A549 (cell line): ENCODE results near the gene BPIFA3. TPM values are rescaled to one million over a fixed set of nuclear protein-coding genes. Genes with fewer than 3 reads are reported as not detected.

Experiments used
- ATAC-seq, 2 experiments: fragments of 200-7000 bp in 1 of 2; fragments of >200 bp in 1 of 2; cut with Nextera tagmentation in 1 of 2; cut with Tn5 transposase in 1 of 2; 3 replicates each; pipeline versions ENCODE4 v1.8.0 to v1.9.1; 2018 to 2020; ENCODE audit warnings: mild to moderate bottlenecking in 1 of 2, moderate library complexity in 1 of 2
- CTCF ChIA-PET: fragments of 300-600 bp; sonication (Branson Sonifier 250); formaldehyde crosslinking; extraction: SDS; loops from one replicate; lab custom pipeline; 2021; ENCODE audit warnings: antibody characterized with exemption, inconsistent platforms; lab: Yijun Ruan, JAX
- POLR2A ChIA-PET: fragments of 350-600 bp; formaldehyde crosslinking; extraction: SDS; loops from one replicate; lab custom pipeline; 2021; ENCODE audit warnings: antibody characterized with exemption, inconsistent platforms; lab: Yijun Ruan, JAX
- DNase-seq, 2 experiments: peaks; one replicate each; pipeline versions ENCODE4 v3.0.0 to v3.0.0-alpha.2; 2011 to 2016; ENCODE audit warnings: low read depth in 1 of 2, low spot score in 1 of 2
- FAIRE-seq: peaks from 2 replicates; lab custom pipeline; 2011; peaks lifted over from hg19 to GRCh38; lab: Jason Lieb, UNC
- H3K27ac ChIP-seq, 2 experiments: fragments of >200 bp; sonication (Bioruptor Twin); formaldehyde crosslinking; 3 replicates each; pipeline ENCODE4 v1.5.1; 2016 to 2017
- H3K4me1 ChIP-seq: fragments of >200 bp; sonication (Bioruptor Twin); formaldehyde crosslinking; 3 replicates; pipeline ENCODE4 v1.6.1; 2016
- H3K4me2 ChIP-seq: fragments of >200 bp; sonication (Bioruptor Twin); formaldehyde crosslinking; 3 replicates; pipeline ENCODE4 v1.6.1; 2016
- H3K4me3 ChIP-seq: fragments of >200 bp; sonication (Bioruptor Twin); formaldehyde crosslinking; 3 replicates; pipeline ENCODE4 v1.5.1; 2016
- H3K9me3 ChIP-seq: fragments of >200 bp; sonication (Bioruptor Twin); formaldehyde crosslinking; 3 replicates; pipeline ENCODE4 v1.6.1; 2016
- ATOH8 ChIP-seq: fragments of 250-450 bp; sonication (Bioruptor Pico); IDR thresholded peaks from 2 replicates; pipeline ENCODE4 v1.5.0; 2020; ENCODE audit warnings: low read depth, mild to moderate bottlenecking, moderate library complexity
- CBX8 ChIP-seq: fragments of 200-600 bp; sonication (generic); IDR thresholded peaks from 2 replicates; pipeline ENCODE4 v1.6.1; 2016
- CHD2 ChIP-seq: fragments of 150-350 bp; IDR thresholded peaks from 2 replicates; pipeline ENCODE4 v1.6.1; 2014; ENCODE audit warnings: low read length; ENCODE audit not compliant: partially characterized antibody
- CHD4 ChIP-seq: fragments of 200-600 bp; sonication (generic); IDR thresholded peaks from 2 replicates; pipeline ENCODE4 v1.6.1; 2016; ENCODE audit warnings: antibody characterized with exemption, mild to moderate bottlenecking, borderline replicate concordance
- CTCF ChIP-seq: fragments of >200 bp; sonication (Bioruptor Twin); formaldehyde crosslinking; IDR thresholded peaks from 3 replicates; pipeline ENCODE4 v1.5.1; 2016
- EHF ChIP-seq: fragments of 250-450 bp; sonication (Bioruptor Pico); IDR thresholded peaks from 2 replicates; pipeline ENCODE4 v1.5.0; 2020; ENCODE audit warnings: mild to moderate bottlenecking
- EHMT2 ChIP-seq: fragments of 200-600 bp; sonication (generic); IDR thresholded peaks from 2 replicates; pipeline ENCODE4 v1.6.1; 2016; ENCODE audit warnings: antibody characterized with exemption, low read depth, mild to moderate bottlenecking, moderate library complexity
- ELK1 ChIP-seq: fragments of 150-350 bp; IDR thresholded peaks from 2 replicates; pipeline ENCODE4 v1.6.1; 2014; ENCODE audit warnings: low read depth, mild to moderate bottlenecking, low read length
- HES2 ChIP-seq: fragments of >200 bp; sonication (Bioruptor Twin); formaldehyde crosslinking; IDR thresholded peaks from 2 replicates; pipeline ENCODE4 v1.6.1; 2016
- HMGXB4 ChIP-seq: fragments of 250-450 bp; sonication (Bioruptor Pico); IDR thresholded peaks from 2 replicates; pipeline ENCODE4 v1.5.0; 2021; ENCODE audit warnings: mild to moderate bottlenecking, moderate library complexity, borderline replicate concordance
- MAFK ChIP-seq: fragments of 450-650 bp; IDR thresholded peaks from 2 replicates; pipeline ENCODE4 v1.6.1; 2014; ENCODE audit not compliant: partially characterized antibody
- NPAS2 ChIP-seq: fragments of 250-450 bp; sonication (Bioruptor Pico); IDR thresholded peaks from 2 replicates; pipeline ENCODE4 v1.8.0; 2022; ENCODE audit warnings: mild to moderate bottlenecking, moderate library complexity, borderline replicate concordance
- NR3C1 ChIP-seq: fragments of >200 bp; sonication (Bioruptor Twin); formaldehyde crosslinking; IDR thresholded peaks from 3 replicates; pipeline ENCODE4 v1.6.1; 2017
- POLR2AphosphoS2 ChIP-seq: conservative IDR thresholded peaks from 2 replicates; pipeline ENCODE4 v1.6.1; 2012; ENCODE audit warnings: low read length, improper control_type of control experiment, inconsistent platforms
- RCOR1 ChIP-seq: fragments of 150-350 bp; IDR thresholded peaks from 2 replicates; pipeline ENCODE4 v1.6.1; 2014; ENCODE audit warnings: antibody characterized with exemption, low read length, low read depth
- ZFP36 ChIP-seq: fragments of 450-650 bp; IDR thresholded peaks from 2 replicates; pipeline ENCODE4 v1.6.1; 2014; ENCODE audit warnings: borderline replicate concordance; ENCODE audit not compliant: partially characterized antibody
- ZSCAN20 ChIP-seq: fragments of 250-450 bp; sonication (Bioruptor Pico); IDR thresholded peaks from 2 replicates; pipeline ENCODE4 v1.8.0; 2022; ENCODE audit warnings: mild to moderate bottlenecking, moderate library complexity
- WGBS: methylation state at CpG from one replicate; pipeline ENCODE4 v1.1.6; 2017; ENCODE audit errors: missing lambda C conversion rate; 5-methylcytosine and 5-hydroxymethylcytosine counted together
- polyA plus RNA-seq, 4 experiments: library from polyadenylated mRNA; depleted of rRNA in 3 of 4; stranded (reverse); fragments of >200 nt; fragmentation: RNase III in 1 of 4; extraction: RNeasy Plus Mini Kit Qiagen cat#74134 plus additional on column Dnase treatment in 1 of 4; gene quantifications; 2 replicates in 3 of 4; 3 replicates in 1 of 4; pipeline ENCODE4 v1.2.3, GENCODE V29; 2011 to 2017

Gene BPIFA3
- polyA plus RNA-seq, 2 of the 4 experiments (the other 2 are of a cell fraction), result not detected

GRCh38 chr20:33235696-33236095, 18.5 kb downstream of the BPIFA3 start, which contains the start of gene BPIFA1:
BPIFA1 (plus strand) TSS chr20:33235996; CDS start chr20:33237712, 1,716 bp downstream.
- TF ChIP-seq MAFK (no peak), CTCF (no peak), NPAS2 (CRISPR knock-in tag) (no peak), HMGXB4 (no peak), EHF (CRISPR knock-in tag) (no peak), POLR2AphosphoS2 (no peak), HES2 (no peak)
- ATAC-seq, result no peak
- H3K4me3 ChIP-seq, result no peak within 1 kb of the TSS
- 19% methylated on average over 5 of the region's 5 CpGs for WGBS
- CTCF ChIA-PET, result interaction anchor here (0.6 to 1.8 kb wide), 6 partner anchors 9 to 64 kb away, joined by 3 to 6 read pairs (median 3); no protein-coding TSS in a partner anchor
- H3K4me1 ChIP-seq, result no peaks in the 10 kb centered on the region
- DNase-seq, result no peak
- H3K9me3 ChIP-seq, result no peaks in the 10 kb centered on the region
- H3K27ac ChIP-seq, result no peak within 1 kb of the TSS
- no peak for FAIRE-seq
- POLR2A ChIA-PET, result no interaction called here
- no peak within 1 kb of the TSS for H3K4me2 ChIP-seq

- FAIRE-seq (no peak), DNase-seq (no peak), ATAC-seq (no peak)
- ChIA-PET CTCF (interaction anchor here (0.9 to 1.8 kb wide), 7 partner anchors 10 to 141 kb away, joined by 3 to 6 read pairs (median 3); no protein-coding TSS in a partner anchor), POLR2A (no interaction called here)
- Histone ChIP-seq H3K4me1 (no peaks in the 10 kb centered on the region), H3K27ac (no peak overlapping the region), H3K9me3 (no peaks in the 10 kb centered on the region), H3K4me3 (no peak overlapping the region), H3K4me2 (no peak overlapping the region)
- no peak for TF ChIP-seq CHD2
- no peak for TF ChIP-seq ZSCAN20 (CRISPR knock-in tag)
- no peak for TF ChIP-seq EHMT2
- no peak for TF ChIP-seq ELK1
- peak; percentile 76 for TF ChIP-seq MAFK
- WGBS, result 0% methylated on average over 1 of the region's 1 CpG
Measured at GRCh38 chr20:33236351-33236750, 19.2 kb downstream of the BPIFA3 start.

- Histone ChIP-seq H3K27ac (no peak overlapping the region), H3K9me3 (no peaks in the 10 kb centered on the region), H3K4me1 (no peaks in the 10 kb centered on the region)
- POLR2A ChIA-PET, result no interaction called here
- no peak for FAIRE-seq
- no peak for DNase-seq
- WGBS, result 43% methylated on average over 6 of the region's 6 CpGs
- TF ChIP-seq RCOR1 (no peak), ATOH8 (CRISPR knock-in tag) (no peak), ZFP36 (no peak), EHMT2 (no peak), CTCF (no peak), CBX8 (no peak), CHD4 (no peak), MAFK (no peak), NR3C1 (no peak)
- TF ChIP-seq, all 56 proteins: peak for 0
- Histone ChIP-seq H3K4me3 (no peak overlapping the region), H3K4me2 (no peak overlapping the region)
- CTCF ChIA-PET, result no interaction called here
- ATAC-seq, result no peak
Measured at GRCh38 chr20:33237989-33238388, 20.8 kb downstream of the BPIFA3 start.
